ENCODE measurements around the gene FANCC. TPM values are rescaled to one million over a fixed set of nuclear protein-coding genes. Genes with fewer than 3 reads are reported as not detected.

FANCC gene
- total RNA-seq, 4 donors from 2014 or later: 7.7 to 27.8 (median 9.0) TPM

GRCh38 chr9:95053611-95054570 is 263.6 kb downstream of the FANCC start:
- no peak for DNase-seq (ENCODE audit: low spot score in 2 of 2)
- WGBS: 68% methylated on average over 5 of the region's 5 CpGs
- H3K27me3 ChIP-seq: no peaks in the 10 kb centered on the region
- H3K4me1 ChIP-seq: peaks cover 61% of the 10 kb centered on the region
- TF ChIP-seq EP300 (IDR thresholded peaks at IDR 0.05): no peak
- no peak for TF ChIP-seq POLR2AphosphoS5 (IDR thresholded peaks at IDR 0.05)
- TF ChIP-seq POLR2A (IDR thresholded peaks at IDR 0.05): no peak
- TF ChIP-seq CTCF (IDR thresholded peaks at IDR 0.05): no peak
- no peak overlapping the region for H3K4me3 ChIP-seq
- no peaks in the 10 kb centered on the region for H3K9me3 ChIP-seq
- no peak overlapping the region for H3K27ac ChIP-seq
- no peaks in the 10 kb centered on the region for H3K36me3 ChIP-seq

- H3K4me3 ChIP-seq: peak overlapping the region; percentile 59
- H3K9me3 ChIP-seq: no peaks in the 10 kb centered on the region
- peaks cover 44% of the 10 kb centered on the region for H3K4me1 ChIP-seq
- peak overlapping the region; percentile 31 for H3K27ac ChIP-seq
- TF ChIP-seq POLR2AphosphoS5 (IDR thresholded peaks at IDR 0.05) (no peak), CTCF (IDR thresholded peaks at IDR 0.05) (no peak), EP300 (IDR thresholded peaks at IDR 0.05) (no peak), POLR2A (IDR thresholded peaks at IDR 0.05) (no peak)
- 41% methylated on average over 6 of the region's 6 CpGs for WGBS
- DNase-seq (ENCODE audit: low spot score in 2 of 2): no peak
- no peaks in the 10 kb centered on the region for H3K36me3 ChIP-seq
- H3K27me3 ChIP-seq: no peaks in the 10 kb centered on the region
These were observed 267.7 kb downstream of the FANCC start for GRCh38 chr9:95049761-95050160.

Other genes starting within 250 kb of the FANCC start
- gene PTCH1, start 199.3 kb upstream of the FANCC start, total RNA-seq: 10 to 100 TPM in 3 of 4 donors, 1 to 10 TPM in 1; 9.9 to 59.0 (median 27.9) TPM